GM23248 (cell line): ENCODE measurements around the gene ATP13A4.

Experiments
- EZH2 ChIP-seq: fragments of 200-600 bp; sonication (generic); IDR thresholded peaks from 2 replicates; pipeline ENCODE4 v1.6.1; 2018; ENCODE audit warnings: antibody characterized with exemption, mild to moderate bottlenecking; ENCODE audit not compliant: insufficient read depth, poor library complexity, severe bottlenecking
- EZH2phosphoT487 ChIP-seq: fragments of 200-600 bp; sonication (generic); IDR thresholded peaks from 2 replicates; pipeline ENCODE4 v1.6.1; 2018; ENCODE audit warnings: antibody characterized with exemption, moderate library complexity, mild to moderate bottlenecking, low read depth; ENCODE audit not compliant: insufficient read depth

GRCh38 chr3:193483988-193484539 is 70.6 kb downstream of the ATP13A4 start:
- TF ChIP-seq EZH2phosphoT487 (no peak), EZH2 (no peak)
